ENCODE measurements around the gene MTAP.
A peak's percentile ranks its signal among the peaks of the same experiment; 100 is the strongest.

Gene MTAP

GRCh38 chr9:21802418-21803000, at the start of gene MTAP:
TSS of gene MTAP (plus strand) at chr9:21802636. CDS start at chr9:21802749, 113 bp downstream.
- DNase-seq: peak; percentile 71

GRCh38 chr9:21753523-21753922, 48.9 kb upstream of the MTAP start:
- no peak for DNase-seq

- DNase-seq: no peak
These were observed 47.7 kb upstream of the MTAP start for GRCh38 chr9:21754741-21755140.

- no peak for DNase-seq
These were observed 43.9 kb upstream of the MTAP start for GRCh38 chr9:21758540-21758939.

- DNase-seq: no peak
These were observed 41.0 kb upstream of the MTAP start for GRCh38 chr9:21761309-21761901.

- DNase-seq: no peak
These were observed 40.4 kb upstream of the MTAP start for GRCh38 chr9:21762064-21762463.

GRCh38 chr9:21764846-21765245, 37.6 kb upstream of the MTAP start:
- no peak for DNase-seq

GRCh38 chr9:21766096-21766495, 36.3 kb upstream of the MTAP start:
- DNase-seq: no peak

- no peak for DNase-seq
These were observed 31.4 kb upstream of the MTAP start for GRCh38 chr9:21770871-21771560.

GRCh38 chr9:21777701-21778100, 24.7 kb upstream of the MTAP start:
- DNase-seq: no peak

GRCh38 chr9:21778304-21778703, 24.1 kb upstream of the MTAP start:
- DNase-seq: no peak

GRCh38 chr9:21779397-21779796, 23.0 kb upstream of the MTAP start:
- DNase-seq: no peak

GRCh38 chr9:21781656-21782055, 20.8 kb upstream of the MTAP start:
- no peak for DNase-seq

- DNase-seq: no peak
These were observed 20.2 kb upstream of the MTAP start for GRCh38 chr9:21782205-21782604.

GRCh38 chr9:21788752-21789151, 13.7 kb upstream of the MTAP start:
- DNase-seq: no peak

- no peak for DNase-seq
These were observed 12.8 kb upstream of the MTAP start for GRCh38 chr9:21789541-21790037.

GRCh38 chr9:21795483-21795882, 7.0 kb upstream of the MTAP start:
- no peak for DNase-seq

- no peak for DNase-seq
These were observed 5.7 kb upstream of the MTAP start for GRCh38 chr9:21796768-21797167.

GRCh38 chr9:21800931-21801682, 1.3 kb upstream of the MTAP start:
- no peak for DNase-seq

- DNase-seq: peak; percentile 37
These were observed 586 bp upstream of the MTAP start for GRCh38 chr9:21801683-21802417.

GRCh38 chr9:21803649-21804048, 1.2 kb downstream of the MTAP start:
- no peak for DNase-seq

- DNase-seq: no peak
These were observed 1.9 kb downstream of the MTAP start for GRCh38 chr9:21804331-21804730.

- no peak for DNase-seq
These were observed 2.4 kb downstream of the MTAP start for GRCh38 chr9:21804791-21805190.
